H1 (cell line): ENCODE measurements around the gene PHF10. TPM values are rescaled to one million over a fixed set of nuclear protein-coding genes. Genes with fewer than 3 reads are reported as not detected.

Experiments
- EP300 ChIP-seq, 2 experiments: IDR thresholded peaks; 1 replicate in 1 of 2; 2 replicates in 1 of 2; pipeline ENCODE4 v1.6.1; 2011 to 2012; ENCODE audit warnings: low read depth in 2 of 2, low read length in 2 of 2, mild to moderate bottlenecking in 2 of 2, borderline replicate concordance in 1 of 2, inconsistent platforms in 1 of 2, moderate library complexity in 1 of 2
- FOSL1 ChIP-seq: IDR thresholded peaks from 2 replicates; pipeline ENCODE4 v1.6.1; 2011; ENCODE audit warnings: mild to moderate bottlenecking, low read depth, low read length, moderate library complexity; ENCODE audit not compliant: insufficient read depth
- JUND ChIP-seq: IDR thresholded peaks from 2 replicates; pipeline ENCODE4 v1.6.1; 2011; ENCODE audit warnings: mild to moderate bottlenecking, improper control_type of control experiment, low read length
- TBP ChIP-seq: IDR thresholded peaks from 2 replicates; pipeline ENCODE4 v1.6.1; 2011; ENCODE audit warnings: low read depth, low read length, improper control_type of control experiment
- polyA plus RNA-seq, 7 experiments: library from polyadenylated mRNA; depleted of rRNA in 3 of 7; stranded (reverse) in 5 of 7; unstranded in 2 of 7; fragments of >200 nt in 5 of 7; fragments of 200-250 nt in 2 of 7; gene quantifications; 1 replicate in 5 of 7; 2 replicates in 1 of 7; 4 replicates in 1 of 7; pipeline versions ENCODE4 v1.2.1 to v1.2.3, GENCODE V29; 2011 to 2013; ENCODE audit warnings: missing spikeins in 2 of 7, mixed read lengths in 2 of 7
- total RNA-seq: library from RNA; stranded (reverse); fragmentation: NEBNext Ultra II Directional; extraction: Animal tissue kit (Norgen Biotek cat#: 25700); gene quantifications from 2 replicates; pipeline ENCODE4 v1.2.1, GENCODE V29; 2021

Gene PHF10
- total and polyA plus RNA-seq, 2 of the 8 experiments (the other 6 are each of a cell fraction or from before 2014, with no cell fraction given) = 15.6 to 51.1 TPM

DNA sequence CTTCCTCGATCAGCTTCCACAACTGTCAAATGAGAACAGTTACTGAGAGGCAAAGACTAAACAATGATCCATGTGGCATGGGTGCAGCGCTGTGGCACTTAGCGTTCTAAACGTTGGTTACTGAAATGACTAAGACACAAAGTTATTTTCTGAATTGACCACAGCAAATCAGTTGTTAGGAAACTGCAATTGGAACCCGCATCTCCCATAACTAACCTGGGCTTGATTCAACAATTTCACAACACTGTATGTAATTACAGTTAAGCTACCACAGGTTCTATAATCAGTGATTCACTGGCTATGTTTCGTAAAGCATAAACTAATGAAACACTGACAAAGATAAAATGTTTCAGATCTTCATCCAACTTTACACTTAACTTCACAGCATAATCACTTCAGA is 35.0 kb downstream of the PHF10 start (continued):
- TF ChIP-seq TBP = no peak
- no peak for TF ChIP-seq JUND
- TF ChIP-seq EP300 (IDR thresholded peaks at IDR 0.05; ENCODE audit: borderline replicate concordance in 1 of 2, low read depth in 2 of 2, low read length in 2 of 2) = no peak
- TF ChIP-seq FOSL1 = no peak
